GM15510 (cell line): Measurements from ENCODE around the gene CCDC78.

ENCODE experiments used
- POLR2A ChIP-seq: IDR thresholded peaks from 3 replicates; pipeline ENCODE4 v1.6.1; 2011; ENCODE audit warnings: borderline replicate concordance; ENCODE audit not compliant: insufficient read length; ENCODE audit errors: extremely low read depth

CCDC78 gene

DNA sequence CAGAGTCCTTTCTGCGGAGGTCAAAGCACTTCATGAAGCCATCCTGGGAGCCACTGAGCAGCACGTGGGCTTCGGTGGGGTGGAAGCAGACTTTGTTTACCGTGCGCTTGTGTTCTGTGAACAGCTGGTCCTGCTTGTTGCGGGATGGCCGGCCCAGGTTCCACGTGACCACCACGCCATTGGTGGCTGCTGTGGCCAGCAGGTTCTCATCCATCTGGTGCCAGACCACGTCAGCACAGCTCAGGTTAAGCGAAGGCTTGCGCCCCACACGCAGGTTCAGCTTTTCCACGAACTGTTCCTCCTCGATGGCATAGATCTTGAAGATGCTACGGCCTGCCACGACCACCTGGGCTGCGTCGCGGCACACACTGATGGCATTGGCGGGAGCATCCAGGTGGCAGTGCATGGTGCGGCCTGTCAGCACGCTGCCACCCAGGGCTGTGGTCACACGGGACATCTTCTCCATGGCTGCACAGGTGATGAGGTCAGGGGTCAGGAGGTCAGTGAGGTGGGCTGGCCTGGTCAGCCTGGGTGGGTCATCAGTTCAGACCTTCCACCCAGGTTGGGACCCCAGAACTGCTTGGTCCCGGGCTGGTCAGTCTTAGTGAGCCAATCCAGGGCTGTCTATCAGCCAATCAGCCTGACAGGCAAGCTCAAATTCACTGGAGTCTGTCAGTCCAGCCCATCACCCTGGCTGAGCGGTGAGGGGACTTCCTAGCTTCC is 36.9 kb downstream of the CCDC78 start:
- no peak for TF ChIP-seq POLR2A

DNA sequence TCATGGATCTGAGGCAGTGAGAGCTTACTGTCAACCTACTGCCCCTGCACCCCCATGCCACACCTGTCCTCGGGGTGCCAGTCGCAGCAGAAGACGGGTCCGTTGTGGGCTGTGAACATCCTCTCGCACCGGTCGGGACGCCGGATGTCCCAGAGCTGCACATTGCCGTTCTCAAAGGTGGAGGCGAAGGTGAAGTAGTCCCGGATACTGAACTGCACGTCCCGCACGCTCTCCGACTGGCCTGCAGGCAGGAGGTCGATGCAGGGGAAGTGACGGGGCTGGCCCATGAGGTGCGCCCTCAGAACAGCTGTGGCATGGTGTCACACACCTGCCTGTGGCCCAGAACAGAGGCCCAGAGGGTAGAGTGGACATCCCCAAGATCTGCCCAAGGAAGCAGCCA is 38.7 kb downstream of the CCDC78 start:
- no peak for TF ChIP-seq POLR2A

DNA sequence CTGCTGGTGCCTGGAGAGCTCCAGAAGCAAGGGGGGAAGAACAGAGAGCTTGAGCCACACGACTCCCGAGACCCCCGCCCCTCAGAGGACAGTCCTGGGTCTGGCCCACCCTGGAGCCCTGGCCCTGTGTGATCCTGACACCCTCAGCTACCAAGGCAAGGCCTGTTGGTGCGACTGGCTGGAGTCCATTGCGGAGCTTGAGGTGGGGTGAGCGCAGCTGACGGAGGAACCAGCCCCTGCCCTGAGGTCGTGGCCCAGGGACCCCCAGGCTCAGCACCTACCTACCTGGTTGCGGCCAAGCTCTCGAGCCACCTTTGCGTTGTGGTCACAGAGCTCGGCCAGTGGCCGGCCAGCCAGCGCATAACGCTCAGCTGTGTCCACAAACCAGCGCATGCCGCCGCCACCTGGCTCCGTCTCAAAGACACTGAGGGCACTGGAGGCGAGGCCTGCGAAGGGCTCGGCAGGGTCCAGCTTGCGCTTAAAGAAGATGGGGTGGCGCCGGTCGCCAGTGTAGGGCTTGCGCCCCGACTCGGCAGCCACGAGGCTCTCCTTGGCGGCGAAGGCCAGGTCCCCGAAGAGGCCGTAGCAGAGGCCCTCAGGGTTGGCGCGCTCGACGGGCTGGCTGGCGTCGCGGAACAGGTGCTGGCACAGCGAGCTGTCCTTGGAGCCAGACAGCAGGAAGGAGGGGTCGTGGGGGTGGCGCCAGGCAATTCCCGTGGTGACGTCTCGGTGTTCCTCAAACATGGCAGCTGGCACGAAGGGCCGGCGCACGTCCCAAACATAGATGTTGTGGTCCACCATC is 39.6 kb downstream of the CCDC78 start:
- TF ChIP-seq POLR2A = no peak

DNA sequence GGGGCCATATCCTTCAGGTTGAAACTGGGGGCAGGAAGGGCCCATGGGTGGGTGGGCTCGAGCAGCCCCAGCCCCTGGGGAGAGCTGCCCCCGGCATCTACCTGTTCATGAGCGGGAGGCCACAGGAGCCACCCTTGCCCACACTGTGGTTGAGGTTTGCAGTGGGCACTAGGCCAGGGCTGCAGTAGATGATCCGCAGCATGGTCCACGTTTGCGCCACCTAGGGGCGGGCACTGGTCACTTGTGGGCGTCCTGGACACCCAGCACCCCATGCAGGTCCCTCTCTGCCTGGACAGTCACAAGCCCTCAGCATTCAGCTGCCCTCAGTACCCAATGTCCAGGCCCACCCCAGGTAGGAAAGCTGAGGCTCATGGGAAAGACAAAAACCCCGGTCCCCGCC is 40.3 kb downstream of the CCDC78 start:
- no peak for TF ChIP-seq POLR2A

DNA sequence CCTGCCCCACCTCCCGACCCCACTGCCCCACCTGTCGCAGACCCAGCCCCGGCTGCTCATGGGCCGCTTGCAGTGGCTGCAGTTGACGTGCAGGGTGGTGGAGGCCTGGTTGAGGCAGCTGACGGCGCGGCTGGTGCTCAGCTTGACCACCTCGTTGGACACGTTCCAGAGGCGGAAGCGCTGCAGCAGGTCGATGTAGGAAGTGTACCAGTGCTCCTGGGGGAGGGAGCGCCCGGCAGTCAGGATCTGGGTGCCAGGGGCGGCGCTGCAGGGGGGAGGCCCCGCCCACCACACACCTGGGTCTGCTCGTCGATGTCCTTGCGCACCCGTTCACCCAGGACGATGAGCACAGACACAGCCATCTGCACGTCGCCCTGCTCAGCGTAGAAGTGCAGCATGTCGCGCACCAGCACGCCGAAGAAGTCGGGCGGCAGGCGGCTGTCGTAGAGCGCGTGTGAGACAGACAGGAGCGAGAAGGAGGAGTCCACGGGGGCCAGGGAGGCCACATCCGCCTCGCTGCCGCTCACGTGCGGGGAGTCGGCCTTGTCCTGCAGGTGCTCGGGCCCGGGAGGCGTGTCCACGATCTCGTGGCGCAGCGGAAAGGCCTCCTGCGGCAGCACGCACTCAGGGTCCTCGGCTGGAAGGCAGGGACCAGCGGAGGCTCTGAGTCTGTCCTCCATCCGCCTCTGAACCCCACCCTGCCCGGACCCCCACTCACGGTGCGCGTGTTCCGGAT is 41.1 kb downstream of the CCDC78 start:
- TF ChIP-seq POLR2A = no peak

DNA sequence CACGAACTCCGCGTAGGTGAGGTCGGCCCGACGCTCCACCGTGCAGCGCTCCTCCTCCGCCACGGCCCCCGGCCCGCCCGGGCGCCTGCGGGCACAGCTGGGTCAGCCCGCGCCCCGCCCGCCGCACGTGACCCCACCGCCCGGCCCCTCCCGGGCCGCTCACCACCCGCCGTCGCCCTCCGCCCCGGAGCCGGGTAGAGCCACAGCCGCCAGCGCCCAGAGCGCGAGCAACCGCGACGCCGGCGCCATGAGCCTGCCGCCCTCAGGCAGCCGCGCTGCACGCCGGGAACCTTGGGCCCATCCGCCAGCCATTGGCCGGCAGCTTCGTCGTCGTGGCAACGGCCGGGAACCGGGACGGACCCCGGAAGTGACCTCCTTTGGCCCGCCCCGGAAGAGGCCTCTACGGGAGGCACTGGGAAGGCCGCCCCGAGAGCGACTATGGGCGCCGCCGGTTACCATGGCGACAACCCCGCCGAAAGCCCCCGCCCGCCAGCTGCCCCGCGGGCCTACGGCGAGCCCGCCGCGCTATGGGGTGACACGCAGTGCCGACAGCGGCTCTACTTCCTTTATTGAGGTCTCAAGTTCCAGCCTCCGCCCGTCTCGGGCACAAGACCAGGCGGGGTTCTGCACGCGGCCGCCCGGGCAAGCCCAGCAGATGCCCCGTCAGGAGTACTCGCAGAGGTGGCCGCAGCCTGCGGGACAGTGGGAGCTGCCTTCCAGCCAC is 42.0 kb downstream of the CCDC78 start, which contains the start of gene JMJD8:
JMJD8 (minus strand) TSS at position 264 of the 724 bp plus-strand sequence; CDS start at position 249, 15 bp downstream.
- TF ChIP-seq POLR2A = peak; percentile 94

DNA sequence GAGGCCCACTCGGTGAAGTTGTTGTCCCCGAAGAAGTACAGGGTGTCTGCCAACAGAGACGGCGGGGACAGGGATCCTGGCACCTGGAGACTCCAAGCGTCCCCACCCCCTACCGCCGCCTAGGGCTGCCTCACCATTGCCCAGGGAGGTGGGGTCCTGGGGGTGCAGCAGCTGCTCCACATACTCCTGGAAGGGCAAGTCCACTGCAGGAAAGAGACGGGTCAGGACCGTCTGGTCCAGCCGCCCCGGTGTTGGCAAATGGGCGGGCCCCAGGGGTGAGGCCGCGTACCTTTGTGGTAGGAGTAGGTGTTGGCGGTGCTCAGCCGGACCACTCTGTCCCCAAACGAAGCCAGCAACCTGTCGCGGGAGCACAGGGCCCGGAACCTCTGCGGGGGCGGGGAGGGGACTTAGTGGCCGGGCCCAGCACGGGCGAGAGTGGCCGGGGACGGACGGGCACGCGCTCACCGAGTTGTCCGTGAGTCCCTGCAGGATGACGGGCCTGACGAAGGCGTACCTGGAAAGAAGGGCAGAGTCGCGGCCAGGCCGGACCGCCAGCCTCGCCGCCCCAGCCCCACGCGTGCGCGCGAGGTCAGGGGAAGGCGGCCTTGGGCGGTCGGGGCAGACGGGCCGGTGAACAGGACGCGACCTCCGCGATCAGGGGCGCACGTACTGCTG is 42.7 kb downstream of the CCDC78 start:
- no peak for TF ChIP-seq POLR2A

DNA sequence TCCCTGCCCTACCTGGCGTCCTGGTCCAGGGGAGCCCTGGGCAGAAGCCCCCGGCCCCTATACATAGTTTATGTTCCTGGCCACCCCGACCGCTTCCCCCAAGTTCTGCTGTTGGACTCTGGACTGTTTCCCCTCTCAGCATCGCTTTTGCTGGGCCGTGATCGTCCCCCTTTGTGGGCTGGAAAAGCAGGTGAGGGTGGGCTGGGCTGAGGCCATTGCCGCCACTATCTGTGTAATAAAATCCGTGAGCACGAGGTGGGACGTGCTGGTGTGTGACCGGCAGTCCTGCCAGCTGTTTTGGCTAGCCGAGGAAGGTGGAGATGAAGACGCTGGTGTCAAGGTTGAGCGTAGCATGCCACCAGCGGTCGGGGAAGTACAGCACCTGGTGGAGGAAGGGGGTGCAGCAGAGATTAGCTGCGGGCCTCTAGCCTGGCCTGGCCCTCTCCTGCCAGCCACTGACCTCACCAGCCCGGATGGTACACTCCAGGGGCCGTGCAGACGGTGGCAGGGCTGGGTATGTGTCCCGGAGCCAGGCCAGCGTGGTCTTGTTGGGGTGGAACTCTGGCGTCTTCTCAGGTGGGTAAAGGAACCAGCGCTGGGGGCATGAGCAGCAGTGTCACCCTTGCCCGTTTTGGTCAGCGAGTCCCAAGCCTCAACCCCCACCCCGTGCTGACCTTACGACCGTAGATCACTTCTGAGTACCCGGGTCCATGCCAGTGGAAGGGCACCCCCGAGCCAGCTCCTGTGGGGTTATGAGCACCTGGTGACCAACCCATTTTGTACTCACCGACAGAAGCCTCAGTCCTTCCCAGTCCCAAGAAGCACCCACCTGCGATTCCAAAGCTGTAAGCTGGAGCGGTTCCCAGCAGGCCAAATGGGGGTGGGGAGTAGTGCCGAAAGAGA is 43.5 kb downstream of the CCDC78 start:
- no peak for TF ChIP-seq POLR2A

DNA sequence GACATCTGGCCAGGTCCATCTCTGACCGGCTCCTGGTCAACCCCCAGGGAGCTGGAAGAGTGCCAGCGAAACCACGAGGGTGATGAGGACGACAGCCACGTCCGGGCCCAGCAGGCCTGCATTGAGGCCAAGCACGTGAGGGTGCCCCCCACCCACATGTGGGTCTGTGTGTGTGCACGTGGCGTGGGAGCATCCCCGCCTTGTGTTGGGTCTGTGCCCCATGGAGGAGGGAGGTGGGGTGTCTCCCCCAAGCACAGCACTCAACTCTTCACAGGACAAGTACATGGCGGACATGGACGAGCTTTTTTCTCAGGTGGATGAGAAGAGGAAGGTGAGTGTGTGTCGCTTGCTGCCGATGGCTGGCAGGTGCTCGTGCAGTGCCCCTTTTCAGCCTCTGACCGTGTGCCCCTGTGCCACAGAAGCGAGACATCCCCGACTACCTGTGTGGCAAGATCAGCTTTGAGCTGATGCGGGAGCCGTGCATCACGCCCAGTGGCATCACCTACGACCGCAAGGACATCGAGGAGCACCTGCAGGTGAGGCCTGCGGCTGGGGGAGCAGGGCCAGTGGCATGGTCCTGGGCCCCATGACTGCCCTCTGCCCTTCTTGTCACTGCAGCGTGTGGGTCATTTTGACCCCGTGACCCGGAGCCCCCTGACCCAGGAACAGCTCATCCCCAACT is 44.4 kb downstream of the CCDC78 start:
- no peak for TF ChIP-seq POLR2A

DNA sequence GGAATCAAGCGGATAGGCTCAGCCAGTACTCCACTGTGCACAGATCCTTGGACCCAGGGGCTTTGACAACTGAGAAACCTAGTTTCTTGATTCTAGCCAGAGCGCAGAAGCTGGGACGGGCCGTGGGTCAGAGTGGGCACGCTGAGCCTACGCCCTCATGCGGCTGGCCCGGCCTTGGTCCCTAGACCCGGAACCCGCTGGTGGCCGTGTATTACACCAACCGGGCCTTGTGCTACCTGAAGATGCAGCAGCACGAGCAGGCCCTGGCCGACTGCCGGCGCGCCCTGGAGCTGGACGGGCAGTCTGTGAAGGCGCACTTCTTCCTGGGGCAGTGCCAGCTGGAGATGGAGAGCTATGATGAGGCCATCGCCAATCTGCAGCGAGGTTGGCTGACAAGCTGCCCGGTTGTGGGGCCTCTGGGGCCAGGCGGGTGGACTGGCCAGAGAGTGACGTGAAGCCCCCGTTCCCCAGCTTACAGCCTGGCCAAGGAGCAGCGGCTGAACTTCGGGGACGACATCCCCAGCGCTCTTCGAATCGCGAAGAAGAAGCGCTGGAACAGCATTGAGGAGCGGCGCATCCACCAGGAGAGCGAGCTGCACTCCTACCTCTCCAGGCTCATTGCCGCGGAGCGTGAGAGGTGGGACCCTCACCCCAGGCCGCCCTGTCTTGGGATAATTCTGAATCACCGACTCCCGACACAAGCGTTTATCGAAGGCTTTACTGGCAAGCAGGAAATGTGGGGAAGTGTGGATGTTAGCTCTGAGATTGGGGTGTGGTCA is 45.1 kb downstream of the CCDC78 start:
- TF ChIP-seq POLR2A = no peak

DNA sequence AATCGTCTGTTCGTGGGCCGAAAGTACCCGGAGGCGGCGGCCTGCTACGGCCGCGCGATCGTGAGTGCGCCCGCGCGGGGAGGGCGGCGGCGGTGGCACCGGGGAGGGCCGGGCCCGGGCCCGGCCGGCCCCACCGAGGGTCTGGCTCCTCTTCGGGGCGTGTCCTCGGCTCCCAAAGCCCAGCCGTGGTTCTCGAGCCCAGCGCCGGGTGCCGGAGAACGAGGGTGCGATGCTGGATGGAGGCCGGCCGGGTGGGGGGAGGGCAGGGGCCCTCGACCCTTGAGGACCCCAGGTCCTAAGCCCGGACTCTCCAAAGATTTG is 45.7 kb downstream of the CCDC78 start:
- no peak for TF ChIP-seq POLR2A
